Measurements from ENCODE around the gene MLXIP. TPM values are rescaled to one million over a fixed set of nuclear protein-coding genes. Genes with fewer than 3 reads are reported as not detected.

The MLXIP gene
- total RNA-seq, 1 experiment from 2014 or later: 124 TPM

- Histone ChIP-seq H3K27ac (ENCODE audit: low read length) (no peak overlapping the region), H3K9me3 (ENCODE audit: control insufficient read depth, insufficient read depth, low read depth, low read length) (no peaks in the 10 kb centered on the region), H3K4me3 (ENCODE audit: low read depth in 2 of 2, low read length in 2 of 2) (no peak overlapping the region), H3K27me3 (ENCODE audit: control insufficient read depth, insufficient read depth, low read length) (no peaks in the 10 kb centered on the region), H3K36me3 (ENCODE audit: control insufficient read depth, insufficient read depth, low read length) (no peaks in the 10 kb centered on the region; the same call in 1 of the 2 replicates), H3K4me1 (ENCODE audit: control insufficient read depth, insufficient read depth, low read length) (no peaks in the 10 kb centered on the region)
- intact Hi-C loops (cut with micrococcal nuclease; ENCODE audit: unreplicated experiment): no loop called here
- ATAC-seq: no peak
- TF ChIP-seq TCF7L2 (IDR thresholded peaks at IDR 0.05; ENCODE audit: low read depth, low read length) (no peak), SIN3A (IDR thresholded peaks at IDR 0.05; ENCODE audit: borderline replicate concordance, insufficient read depth, low read depth, low read length) (no peak), POLR2AphosphoS5 (IDR thresholded peaks at IDR 0.05; ENCODE audit: low read depth, low read length) (no peak)
- TF ChIP-seq, protein P1, sequence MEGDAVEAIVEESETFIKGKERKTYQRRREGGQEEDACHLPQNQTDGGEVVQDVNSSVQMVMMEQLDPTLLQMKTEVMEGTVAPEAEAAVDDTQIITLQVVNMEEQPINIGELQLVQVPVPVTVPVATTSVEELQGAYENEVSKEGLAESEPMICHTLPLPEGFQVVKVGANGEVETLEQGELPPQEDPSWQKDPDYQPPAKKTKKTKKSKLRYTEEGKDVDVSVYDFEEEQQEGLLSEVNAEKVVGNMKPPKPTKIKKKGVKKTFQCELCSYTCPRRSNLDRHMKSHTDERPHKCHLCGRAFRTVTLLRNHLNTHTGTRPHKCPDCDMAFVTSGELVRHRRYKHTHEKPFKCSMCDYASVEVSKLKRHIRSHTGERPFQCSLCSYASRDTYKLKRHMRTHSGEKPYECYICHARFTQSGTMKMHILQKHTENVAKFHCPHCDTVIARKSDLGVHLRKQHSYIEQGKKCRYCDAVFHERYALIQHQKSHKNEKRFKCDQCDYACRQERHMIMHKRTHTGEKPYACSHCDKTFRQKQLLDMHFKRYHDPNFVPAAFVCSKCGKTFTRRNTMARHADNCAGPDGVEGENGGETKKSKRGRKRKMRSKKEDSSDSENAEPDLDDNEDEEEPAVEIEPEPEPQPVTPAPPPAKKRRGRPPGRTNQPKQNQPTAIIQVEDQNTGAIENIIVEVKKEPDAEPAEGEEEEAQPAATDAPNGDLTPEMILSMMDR (IDR thresholded peaks at IDR 0.05): no peak
- TF ChIP-seq, protein P2, sequence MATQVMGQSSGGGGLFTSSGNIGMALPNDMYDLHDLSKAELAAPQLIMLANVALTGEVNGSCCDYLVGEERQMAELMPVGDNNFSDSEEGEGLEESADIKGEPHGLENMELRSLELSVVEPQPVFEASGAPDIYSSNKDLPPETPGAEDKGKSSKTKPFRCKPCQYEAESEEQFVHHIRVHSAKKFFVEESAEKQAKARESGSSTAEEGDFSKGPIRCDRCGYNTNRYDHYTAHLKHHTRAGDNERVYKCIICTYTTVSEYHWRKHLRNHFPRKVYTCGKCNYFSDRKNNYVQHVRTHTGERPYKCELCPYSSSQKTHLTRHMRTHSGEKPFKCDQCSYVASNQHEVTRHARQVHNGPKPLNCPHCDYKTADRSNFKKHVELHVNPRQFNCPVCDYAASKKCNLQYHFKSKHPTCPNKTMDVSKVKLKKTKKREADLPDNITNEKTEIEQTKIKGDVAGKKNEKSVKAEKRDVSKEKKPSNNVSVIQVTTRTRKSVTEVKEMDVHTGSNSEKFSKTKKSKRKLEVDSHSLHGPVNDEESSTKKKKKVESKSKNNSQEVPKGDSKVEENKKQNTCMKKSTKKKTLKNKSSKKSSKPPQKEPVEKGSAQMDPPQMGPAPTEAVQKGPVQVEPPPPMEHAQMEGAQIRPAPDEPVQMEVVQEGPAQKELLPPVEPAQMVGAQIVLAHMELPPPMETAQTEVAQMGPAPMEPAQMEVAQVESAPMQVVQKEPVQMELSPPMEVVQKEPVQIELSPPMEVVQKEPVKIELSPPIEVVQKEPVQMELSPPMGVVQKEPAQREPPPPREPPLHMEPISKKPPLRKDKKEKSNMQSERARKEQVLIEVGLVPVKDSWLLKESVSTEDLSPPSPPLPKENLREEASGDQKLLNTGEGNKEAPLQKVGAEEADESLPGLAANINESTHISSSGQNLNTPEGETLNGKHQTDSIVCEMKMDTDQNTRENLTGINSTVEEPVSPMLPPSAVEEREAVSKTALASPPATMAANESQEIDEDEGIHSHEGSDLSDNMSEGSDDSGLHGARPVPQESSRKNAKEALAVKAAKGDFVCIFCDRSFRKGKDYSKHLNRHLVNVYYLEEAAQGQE (IDR thresholded peaks at IDR 0.05; ENCODE audit: insufficient read depth in 1 of 2, low read depth in 2 of 2, low read length in 1 of 2): no peak
- DNase-seq (ENCODE audit: low read depth, low spot score): no peak
- in situ Hi-C loops (cut with HindIII; ENCODE audit: low pct_unique_long_range_greater_than_20kb, low sequenced_read_pairs): no loop called here
- CTCF ChIA-PET: interaction anchor here (0.6 kb wide), 2 partner anchors 111 to 194 kb away, joined by 4 to 7 read pairs; no protein-coding TSS in a partner anchor
- BruUV-seq (replicated peaks): no TSS peak
- POLR2A ChIA-PET: no interaction called here
These were observed 67.2 kb downstream of the MLXIP start for GRCh38 chr12:122145505-122146330.

GRCh38 chr12:122147514-122148290, 69.1 kb downstream of the MLXIP start:
- BruUV-seq (replicated peaks): no TSS peak
- in situ Hi-C loops (cut with HindIII; ENCODE audit: low pct_unique_long_range_greater_than_20kb, low sequenced_read_pairs) (no loop called here), intact Hi-C loops (cut with micrococcal nuclease; ENCODE audit: unreplicated experiment) (no loop called here)
- Histone ChIP-seq H3K4me1 (ENCODE audit: control insufficient read depth, insufficient read depth, low read length) (no peaks in the 10 kb centered on the region), H3K9me3 (ENCODE audit: control insufficient read depth, insufficient read depth, low read depth, low read length) (no peaks in the 10 kb centered on the region), H3K4me3 (ENCODE audit: low read depth in 2 of 2, low read length in 2 of 2) (no peak overlapping the region), H3K27me3 (ENCODE audit: control insufficient read depth, insufficient read depth, low read length) (no peaks in the 10 kb centered on the region), H3K27ac (ENCODE audit: low read length) (no peak overlapping the region), H3K36me3 (ENCODE audit: control insufficient read depth, insufficient read depth, low read length) (no peaks in the 10 kb centered on the region)
- CTCF ChIA-PET: interaction anchor here (0.6 kb wide), 1 partner anchor 125 kb away, joined by 3 read pairs; no protein-coding TSS in a partner anchor
- POLR2A ChIA-PET: interaction anchor here (0.7 kb wide), 1 partner anchor 215 kb away, joined by 6 read pairs; no protein-coding TSS in a partner anchor
- TF ChIP-seq POLR2AphosphoS5 (IDR thresholded peaks at IDR 0.05; ENCODE audit: low read depth, low read length) (peak; percentile 43; the same call in 1 of the 2 replicates), TCF7L2 (IDR thresholded peaks at IDR 0.05; ENCODE audit: low read depth, low read length) (no peak)
- ATAC-seq (peak; percentile 27; the same call in 1 of the 2 replicates), DNase-seq (ENCODE audit: low read depth, low spot score) (no peak)

Data from Panc1 (cell line).